Inferior parietal cortex (tissue), 1 donor: Measurements from ENCODE around the gene INPPL1.
"Not testable (repeated sequence)": the region's sequence is repeated elsewhere in the genome, so short reads cannot be mapped to it uniquely, and the experiment has no call there.

ENCODE experiments used
- DNase-seq: peaks from one replicate; pipeline ENCODE4 v3.0.0-alpha.2; 2016; ENCODE audit errors: extremely low spot score

Gene INPPL1, protein sequence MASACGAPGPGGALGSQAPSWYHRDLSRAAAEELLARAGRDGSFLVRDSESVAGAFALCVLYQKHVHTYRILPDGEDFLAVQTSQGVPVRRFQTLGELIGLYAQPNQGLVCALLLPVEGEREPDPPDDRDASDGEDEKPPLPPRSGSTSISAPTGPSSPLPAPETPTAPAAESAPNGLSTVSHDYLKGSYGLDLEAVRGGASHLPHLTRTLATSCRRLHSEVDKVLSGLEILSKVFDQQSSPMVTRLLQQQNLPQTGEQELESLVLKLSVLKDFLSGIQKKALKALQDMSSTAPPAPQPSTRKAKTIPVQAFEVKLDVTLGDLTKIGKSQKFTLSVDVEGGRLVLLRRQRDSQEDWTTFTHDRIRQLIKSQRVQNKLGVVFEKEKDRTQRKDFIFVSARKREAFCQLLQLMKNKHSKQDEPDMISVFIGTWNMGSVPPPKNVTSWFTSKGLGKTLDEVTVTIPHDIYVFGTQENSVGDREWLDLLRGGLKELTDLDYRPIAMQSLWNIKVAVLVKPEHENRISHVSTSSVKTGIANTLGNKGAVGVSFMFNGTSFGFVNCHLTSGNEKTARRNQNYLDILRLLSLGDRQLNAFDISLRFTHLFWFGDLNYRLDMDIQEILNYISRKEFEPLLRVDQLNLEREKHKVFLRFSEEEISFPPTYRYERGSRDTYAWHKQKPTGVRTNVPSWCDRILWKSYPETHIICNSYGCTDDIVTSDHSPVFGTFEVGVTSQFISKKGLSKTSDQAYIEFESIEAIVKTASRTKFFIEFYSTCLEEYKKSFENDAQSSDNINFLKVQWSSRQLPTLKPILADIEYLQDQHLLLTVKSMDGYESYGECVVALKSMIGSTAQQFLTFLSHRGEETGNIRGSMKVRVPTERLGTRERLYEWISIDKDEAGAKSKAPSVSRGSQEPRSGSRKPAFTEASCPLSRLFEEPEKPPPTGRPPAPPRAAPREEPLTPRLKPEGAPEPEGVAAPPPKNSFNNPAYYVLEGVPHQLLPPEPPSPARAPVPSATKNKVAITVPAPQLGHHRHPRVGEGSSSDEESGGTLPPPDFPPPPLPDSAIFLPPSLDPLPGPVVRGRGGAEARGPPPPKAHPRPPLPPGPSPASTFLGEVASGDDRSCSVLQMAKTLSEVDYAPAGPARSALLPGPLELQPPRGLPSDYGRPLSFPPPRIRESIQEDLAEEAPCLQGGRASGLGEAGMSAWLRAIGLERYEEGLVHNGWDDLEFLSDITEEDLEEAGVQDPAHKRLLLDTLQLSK

DNA sequence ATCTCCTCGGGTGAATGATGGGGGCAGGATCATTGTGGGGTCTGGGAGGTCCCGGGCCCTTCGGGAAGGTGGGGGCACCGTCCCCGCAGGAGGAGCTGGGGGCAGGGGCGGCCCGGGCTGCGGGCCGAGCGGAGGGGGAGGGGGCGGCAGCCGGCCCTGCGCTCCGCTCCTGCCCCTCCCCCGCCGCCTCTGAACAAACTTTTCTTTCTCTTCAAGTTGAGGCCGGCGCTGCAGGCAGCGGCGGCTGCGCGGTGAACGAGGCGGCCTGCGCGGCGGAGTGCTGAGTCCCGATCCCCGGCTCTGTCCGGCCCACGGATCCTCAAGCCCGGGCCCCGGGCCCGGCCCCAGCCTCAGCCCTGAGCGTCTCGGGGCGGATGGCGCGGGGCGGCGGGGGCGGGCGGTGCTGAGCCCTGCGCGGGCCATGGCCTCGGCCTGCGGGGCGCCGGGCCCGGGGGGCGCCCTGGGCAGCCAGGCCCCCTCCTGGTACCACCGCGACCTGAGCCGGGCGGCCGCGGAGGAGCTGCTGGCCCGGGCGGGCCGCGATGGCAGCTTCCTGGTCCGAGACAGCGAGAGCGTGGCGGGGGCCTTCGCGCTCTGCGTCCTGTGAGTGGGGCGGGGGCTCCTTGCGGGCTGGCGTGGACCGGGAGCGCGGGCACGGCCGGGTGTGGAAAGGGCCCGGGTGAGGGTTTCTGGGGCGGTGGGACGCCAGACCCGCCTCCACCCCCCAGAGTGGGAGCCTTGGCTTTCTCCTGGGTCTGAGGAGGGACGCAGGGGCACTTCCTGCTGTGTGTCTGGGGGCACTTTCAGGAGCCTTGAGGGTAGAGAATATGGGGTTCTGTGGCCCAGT lies at the start of gene INPPL1:
Gene INPPL1 (plus strand): TSS at position 204 of the 847 bp plus-strand sequence. CDS start 218 bp downstream, at position 422.
- DNase-seq, result no peak

DNA sequence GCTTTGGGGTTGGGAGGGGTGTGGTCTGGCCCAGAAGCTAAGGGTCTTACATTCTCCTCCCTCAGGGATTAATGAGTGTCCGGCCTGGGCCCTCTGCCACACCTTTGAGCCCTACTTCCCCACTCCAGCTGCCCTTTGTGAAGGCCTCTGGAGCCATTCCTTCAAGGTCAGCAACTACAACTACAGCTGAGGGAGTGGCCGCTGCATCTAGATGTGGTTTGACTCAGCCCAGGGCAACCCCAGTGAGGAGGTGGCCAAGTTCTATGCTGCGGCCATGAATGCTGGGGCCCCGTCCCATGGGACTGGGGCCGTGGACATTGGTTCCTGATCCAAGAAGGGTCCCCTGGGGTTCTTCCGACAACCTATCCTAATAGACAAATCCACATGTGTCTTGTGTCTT lies 46.9 kb upstream of the INPPL1 start:
- no peak for DNase-seq

DNA sequence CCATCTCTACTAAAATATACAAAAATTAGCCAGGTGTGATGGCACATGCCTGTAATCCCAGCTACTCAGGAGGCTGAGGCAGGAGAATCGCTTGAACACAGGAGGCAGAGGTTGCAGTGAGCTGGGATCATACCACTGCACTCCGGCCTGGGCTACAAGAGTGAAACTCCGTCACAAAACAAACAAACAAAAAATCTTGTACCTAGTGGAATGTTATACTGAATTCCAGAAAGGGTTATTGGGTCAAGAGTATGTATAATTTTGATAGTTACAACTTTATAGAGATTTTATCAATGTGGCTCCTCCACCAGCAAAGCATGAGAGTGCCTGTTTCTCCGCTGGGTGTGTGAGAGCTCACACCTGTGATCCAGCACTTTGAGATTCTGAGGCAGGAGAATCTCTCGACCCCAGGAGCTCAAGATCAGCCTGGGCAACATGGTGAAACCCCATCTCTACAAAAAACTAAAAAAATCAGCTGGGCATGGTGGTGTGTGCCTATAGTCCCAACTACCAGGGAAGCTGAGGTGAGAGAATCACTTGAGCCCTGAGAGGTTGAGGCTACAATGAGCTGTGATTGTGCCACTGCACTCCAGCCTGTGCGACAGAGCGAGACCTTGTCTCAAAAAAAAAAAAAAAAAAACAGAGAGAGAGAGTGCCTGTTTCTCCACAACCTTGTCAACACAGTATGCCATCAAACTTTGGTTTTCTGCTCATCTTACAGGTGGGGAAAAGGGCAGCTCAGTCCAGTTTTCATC lies 45.3 kb upstream of the INPPL1 start:
- DNase-seq, result no peak

DNA sequence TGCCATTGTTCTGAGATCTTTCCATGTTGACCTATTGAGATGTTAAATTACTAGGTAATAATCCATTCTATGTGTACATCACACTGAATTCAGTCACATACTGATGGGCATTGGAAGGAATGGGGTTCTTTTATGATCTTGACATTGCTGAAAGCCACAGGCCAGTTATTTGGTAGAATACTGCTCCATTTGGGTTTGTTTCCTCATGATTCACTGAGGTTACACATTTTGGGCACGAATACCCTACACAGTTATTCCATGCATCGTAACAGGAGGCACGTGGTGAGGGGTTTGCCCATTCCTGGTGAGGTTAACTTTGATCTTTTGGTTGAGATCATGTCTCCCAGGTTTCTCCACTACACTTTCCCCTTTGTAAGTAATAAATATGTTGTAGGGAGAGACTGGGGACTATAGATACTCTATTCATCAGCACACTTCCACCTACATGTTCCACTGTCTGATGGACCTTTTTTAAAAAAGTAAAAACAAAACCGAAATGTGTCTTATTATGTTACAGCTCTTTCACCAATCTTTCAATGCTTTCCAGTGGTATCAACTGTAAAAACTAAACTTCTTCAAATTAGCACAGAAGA lies 44.7 kb upstream of the INPPL1 start:
- no peak for DNase-seq

DNA sequence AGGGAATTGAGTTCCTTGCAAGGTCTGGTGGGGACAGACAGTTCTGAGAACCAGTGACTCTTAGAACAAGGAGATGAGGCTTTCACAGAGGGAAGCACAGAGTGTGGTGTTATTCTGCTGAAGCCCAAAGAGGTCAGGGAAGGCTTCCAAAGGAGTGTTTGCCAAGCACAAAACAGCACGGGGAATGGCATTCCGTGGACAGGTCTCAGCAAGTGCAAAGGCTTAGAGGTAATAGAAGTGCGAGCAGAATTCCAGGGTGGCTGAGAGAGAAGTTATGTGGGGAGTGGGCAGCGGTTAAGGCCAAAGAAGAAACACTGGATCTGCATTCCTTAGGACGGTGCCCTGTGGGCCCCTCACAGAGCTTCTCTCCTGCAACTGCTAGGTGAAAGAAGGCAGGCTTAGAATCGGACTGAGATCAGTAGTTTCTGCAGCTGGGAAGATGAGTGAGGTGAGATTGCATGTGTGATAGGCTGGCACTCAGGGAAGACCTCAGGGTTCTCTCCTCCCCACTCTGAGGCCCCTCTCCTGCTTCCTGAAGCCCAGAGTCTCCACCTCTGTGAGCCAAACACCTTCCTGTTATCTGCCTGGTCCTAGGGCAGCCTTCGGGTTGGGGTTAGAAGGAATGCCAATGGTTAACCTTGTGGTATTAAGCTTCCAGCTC lies 43.5 kb upstream of the INPPL1 start:
- DNase-seq, result not testable (repeated sequence)

DNA sequence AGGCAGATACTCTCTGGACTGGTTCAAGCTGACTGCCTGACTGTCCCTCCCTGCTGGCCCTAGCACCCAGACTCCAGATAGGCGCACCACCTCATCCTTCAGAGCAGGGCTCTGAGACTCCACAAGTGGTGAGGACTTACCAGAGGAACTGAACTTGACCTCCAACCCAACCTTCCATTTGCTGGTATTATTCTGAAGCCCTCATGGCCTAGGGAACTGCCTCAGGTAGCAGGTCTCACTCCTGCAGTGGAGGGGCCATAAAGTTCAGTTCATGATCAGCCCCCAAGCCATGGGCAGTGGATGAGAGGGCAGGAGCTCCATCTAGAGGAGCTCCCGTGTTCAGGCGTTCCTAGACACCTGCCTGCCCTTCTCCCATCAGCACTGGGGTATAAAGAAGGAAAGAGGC lies 43.0 kb upstream of the INPPL1 start:
- DNase-seq, result not testable (repeated sequence)

DNA sequence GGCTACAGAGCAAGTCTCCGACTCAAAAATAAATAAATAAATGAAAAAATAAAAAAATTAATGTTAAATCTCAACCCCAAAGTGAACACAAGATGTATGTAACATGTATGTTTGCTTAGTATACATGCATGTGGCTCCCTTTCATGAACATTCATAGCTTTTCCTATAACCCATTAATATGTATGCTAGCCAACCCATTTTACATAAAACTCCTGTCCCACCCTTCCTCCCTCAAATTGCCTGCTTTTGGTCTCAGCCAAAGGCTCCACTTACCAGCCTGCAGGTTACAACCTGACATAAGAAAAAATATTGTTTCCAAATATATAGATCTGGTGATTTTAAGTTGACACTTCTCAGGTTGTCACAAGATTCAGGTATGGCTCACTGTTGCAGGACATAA lies 36.3 kb upstream of the INPPL1 start:
- DNase-seq, result no peak

DNA sequence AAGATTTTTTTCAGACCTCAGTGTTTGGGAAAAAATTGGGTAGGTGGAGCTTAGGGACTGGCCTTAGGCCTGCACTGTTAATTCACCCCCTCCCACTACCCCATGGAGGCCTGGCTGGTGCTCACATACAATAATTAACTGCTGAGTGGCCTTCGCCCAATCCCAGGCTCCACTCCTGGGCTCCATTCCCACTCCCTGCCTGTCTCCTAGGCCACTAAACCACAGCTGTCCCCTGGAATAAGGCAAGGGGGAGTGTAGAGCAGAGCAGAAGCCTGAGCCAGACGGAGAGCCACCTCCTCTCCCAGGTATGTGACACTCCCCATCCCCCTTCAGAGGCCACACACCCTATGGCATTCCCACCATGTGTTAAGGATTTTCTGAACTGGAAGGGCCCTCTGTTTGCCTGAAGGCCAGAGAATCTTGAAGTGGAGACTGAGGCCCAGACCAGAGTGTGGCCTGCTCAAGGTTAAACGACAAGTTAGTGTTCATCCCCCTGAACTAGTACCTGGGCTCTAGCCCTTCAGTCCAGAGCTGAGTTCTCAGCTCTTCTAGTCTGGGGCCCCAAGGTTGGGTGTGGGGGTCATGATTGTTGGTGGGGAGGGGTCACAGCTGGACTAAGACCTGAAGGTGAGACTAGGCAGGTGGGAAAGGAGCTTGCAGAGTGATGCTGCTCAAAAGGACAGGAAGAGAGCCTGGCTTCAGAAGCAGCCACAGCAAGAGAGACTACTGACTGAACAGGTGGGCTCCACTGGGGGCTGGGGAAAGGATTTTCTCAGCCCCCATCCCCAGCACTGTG lies 34.9 kb upstream of the INPPL1 start:
- DNase-seq, result no peak

DNA sequence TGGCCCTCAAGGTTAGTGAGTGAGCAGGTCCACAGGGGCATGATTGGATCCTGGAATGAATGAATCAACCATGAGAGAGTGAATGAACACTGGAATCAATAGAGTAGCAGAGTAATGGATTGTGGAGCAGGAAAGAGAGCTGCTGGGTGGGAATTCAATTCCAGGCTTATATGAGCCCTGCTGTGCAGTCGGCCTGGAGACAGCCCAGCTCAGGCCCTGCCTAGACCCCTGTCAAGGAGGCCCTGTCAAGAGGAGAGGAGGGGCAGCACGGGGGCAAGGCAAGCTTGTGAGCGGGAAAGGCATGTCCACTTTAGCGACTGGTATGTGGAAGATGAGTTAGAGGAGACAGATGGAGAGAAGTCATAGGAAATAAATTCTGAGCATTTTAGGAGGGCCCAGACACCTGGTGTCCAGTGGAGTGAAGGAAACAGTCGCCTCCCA lies 33.9 kb upstream of the INPPL1 start:
- no peak for DNase-seq

DNA sequence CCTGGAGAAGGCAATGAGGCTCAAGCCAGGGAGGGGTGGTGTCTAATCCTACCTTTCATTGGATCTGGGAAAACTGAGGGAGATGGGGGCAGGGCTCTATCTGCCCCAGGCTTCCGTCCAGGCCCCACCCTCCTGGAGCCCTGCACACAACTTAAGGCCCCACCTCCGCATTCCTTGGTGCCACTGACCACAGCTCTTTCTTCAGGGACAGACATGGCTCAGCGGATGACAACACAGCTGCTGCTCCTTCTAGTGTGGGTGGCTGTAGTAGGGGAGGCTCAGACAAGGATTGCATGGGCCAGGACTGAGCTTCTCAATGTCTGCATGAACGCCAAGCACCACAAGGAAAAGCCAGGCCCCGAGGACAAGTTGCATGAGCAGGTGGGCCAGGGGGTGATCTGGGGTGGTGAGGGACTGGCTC lies 32.6 kb upstream of the INPPL1 start, which contains the start of gene FOLR1:
Gene FOLR1 (plus strand): TSS at position 180 of the 421 bp plus-strand sequence. CDS start 34 bp downstream, at position 214.
- DNase-seq, result no peak

DNA sequence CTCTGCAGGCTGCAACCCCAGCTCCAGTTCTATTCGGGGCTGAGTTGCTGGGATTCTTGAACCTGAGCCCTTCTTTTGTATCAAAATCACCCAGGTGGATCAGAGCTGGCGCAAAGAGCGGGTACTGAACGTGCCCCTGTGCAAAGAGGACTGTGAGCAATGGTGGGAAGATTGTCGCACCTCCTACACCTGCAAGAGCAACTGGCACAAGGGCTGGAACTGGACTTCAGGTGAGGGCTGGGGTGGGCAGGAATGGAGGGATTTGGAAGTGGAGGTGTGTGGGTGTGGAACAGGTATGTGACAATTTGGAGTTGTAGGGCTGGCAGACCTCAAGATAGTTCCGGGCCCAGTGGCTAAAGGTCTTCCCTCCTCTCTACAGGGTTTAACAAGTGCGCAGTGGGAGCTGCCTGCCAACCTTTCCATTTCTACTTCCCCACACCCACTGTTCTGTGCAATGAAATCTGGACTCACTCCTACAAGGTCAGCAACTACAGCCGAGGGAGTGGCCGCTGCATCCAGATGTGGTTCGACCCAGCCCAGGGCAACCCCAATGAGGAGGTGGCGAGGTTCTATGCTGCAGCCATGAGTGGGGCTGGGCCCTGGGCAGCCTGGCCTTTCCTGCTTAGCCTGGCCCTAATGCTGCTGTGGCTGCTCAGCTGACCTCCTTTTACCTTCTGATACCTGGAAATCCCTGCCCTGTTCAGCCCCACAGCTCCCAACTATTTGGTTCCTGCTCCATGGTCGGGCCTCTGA lies 28.9 kb upstream of the INPPL1 start:
- DNase-seq, result no peak

DNA sequence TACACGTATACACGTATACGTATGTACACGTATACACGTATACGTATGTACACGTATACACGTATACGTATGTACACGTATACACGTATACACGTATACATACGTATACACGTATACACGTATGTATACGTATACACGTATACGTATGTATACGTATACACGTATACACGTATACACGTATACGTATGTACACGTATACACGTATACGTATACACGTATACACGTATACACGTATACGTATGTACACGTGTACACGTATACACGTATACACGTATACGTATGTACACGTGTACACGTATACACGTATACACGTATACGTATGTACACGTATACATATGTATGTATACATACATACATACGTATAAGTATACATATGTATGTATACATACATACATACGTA lies 23.1 kb upstream of the INPPL1 start:
- not testable (repeated sequence) for DNase-seq

DNA sequence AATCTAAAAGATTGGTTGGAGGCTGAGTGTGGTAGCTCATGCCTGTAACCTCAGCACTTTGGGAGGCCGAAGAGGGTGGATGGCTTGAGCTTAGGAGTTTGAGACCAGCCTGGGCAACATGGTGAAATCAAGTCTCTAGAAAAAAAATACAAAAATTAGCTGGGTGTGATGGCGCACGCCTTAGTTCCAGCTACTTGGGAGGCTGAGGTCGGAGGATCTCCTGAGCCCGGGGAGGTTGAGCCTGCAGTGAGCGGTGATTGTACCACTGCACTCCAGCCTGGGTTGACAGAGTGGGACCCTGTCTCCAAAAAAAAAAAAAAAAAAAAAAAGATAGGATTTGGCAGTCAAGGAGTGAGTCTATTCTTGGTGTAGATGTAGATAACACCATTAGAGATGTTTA lies 22.0 kb upstream of the INPPL1 start:
- DNase-seq, result no peak

DNA sequence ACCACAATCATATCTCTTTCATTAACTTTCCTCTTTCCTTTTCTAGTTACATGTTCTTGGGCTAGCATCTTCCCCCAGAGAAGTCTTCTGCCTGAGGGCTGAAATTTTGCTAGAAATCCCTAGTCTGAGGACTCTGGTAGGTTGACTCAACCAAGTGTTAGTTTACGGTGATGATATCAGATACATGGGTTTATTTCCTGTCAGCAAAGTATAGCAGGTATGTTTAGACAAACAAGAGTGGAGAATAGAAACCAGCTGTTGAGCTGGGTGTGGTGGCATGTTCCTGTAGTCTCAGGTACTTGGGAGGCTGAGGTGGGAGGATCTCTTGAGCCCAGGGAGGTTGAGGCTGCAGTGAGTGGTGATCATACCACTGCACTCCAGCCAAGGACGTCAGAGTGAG lies 21.4 kb upstream of the INPPL1 start:
- no peak for DNase-seq

DNA sequence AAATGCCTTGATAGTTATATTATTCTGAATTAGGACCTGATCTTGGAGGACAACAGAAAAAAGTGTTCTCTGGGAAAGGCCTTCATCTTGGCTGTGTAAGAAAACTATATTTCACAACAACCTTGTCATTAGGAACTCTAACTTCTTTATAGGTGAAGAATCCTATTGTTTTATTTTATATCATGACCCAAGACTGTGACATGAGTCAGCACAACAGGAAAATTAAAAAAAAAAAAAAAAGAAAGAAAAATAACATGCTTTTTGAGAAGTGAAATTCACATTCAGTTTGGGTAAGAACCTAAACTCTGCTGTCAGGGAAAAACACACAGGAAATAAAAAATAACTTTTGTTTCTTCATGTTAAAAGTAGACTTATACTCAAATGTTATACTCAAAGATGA lies 19.7 kb upstream of the INPPL1 start:
- no peak for DNase-seq

DNA sequence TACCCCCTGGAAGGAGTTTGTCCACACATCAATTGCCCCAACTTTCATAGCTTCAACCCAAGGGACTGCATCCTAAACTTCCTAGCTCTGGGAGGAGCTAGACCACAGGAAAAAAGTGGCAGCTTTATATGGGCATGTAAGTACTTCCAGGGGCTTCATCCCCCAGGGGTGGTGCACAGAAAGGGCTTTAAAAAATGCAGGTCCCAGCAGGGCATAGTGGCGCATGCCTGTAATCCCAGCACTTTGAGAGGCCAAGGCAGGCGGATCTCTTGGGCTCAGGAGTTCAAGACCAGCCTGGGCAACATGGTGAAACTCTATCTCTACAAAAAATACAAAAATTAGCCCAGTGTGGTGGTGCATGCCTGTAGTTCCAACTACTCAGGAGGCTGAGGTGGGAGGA lies 17.8 kb upstream of the INPPL1 start:
- not testable (repeated sequence) for DNase-seq

DNA sequence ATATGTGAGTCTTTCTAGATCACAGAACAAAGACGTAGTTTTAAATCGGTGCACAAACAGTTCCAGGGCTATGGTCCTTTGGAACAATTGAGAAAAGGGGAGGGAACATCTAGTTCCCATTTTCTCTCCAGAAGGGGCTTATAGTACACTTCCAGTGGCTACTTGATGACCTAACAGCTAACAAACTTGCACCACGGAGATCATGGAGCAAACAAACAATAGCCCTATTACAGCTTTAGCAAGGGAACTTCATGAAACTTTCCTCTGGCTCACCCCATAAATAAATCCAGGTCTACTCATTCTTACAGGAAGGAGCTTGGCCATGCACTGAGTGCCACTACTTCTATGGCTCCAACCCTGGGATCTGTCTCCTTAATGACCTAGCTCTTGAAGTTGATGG lies 16.3 kb upstream of the INPPL1 start:
- no peak for DNase-seq

DNA sequence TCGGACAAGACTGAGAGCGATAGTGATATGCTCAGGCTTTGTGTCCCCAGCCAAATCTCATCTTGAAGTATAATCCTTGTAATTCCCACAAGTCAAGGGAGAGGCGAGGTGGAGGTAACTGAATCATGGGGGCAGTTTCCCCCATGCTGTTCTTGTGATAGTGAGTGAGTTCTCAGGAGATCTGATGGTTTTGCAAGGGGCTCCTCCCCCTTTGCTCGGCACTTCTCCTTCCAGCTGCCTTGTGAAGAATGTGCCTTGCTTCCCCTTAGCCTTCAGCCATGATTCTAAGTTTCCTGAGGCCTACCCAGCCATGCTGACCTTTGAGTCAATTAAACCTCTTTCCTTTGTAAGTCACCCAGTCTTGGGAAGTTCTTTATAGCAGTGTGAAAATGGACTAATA lies 15.5 kb upstream of the INPPL1 start:
- no peak for DNase-seq
